Stomach (tissue), 4 donors: ENCODE measurements around the gene RALBP1.

ENCODE experiments used
- CTCF ChIP-seq, 7 experiments: fragments of 450-650 bp in 4 of 7; fragments of 200-600 bp in 3 of 7; sonication (generic) in 3 of 7; IDR thresholded peaks; one replicate each; pipeline ENCODE4 v1.5.1; 2016 to 2019; ENCODE audit warnings: antibody characterized with exemption in 7 of 7, control low read depth in 2 of 7, mild to moderate bottlenecking in 1 of 7
- POLR2A ChIP-seq, 4 donors: fragments of 450-650 bp; IDR thresholded peaks; one replicate each; pipeline ENCODE4 v1.6.1; 2016; ENCODE audit warnings: antibody characterized with exemption in 4 of 4, control low read depth in 2 of 4, mild to moderate bottlenecking in 1 of 4, moderate library complexity in 1 of 4
- POLR2AphosphoS5 ChIP-seq, 3 donors: sonication (generic); formaldehyde crosslinking; IDR thresholded peaks; one replicate each; pipeline ENCODE4 v1.6.1; 2016; ENCODE audit warnings: antibody characterized with exemption in 3 of 3

- no peak for TF ChIP-seq CTCF (IDR thresholded peaks at IDR 0.05)
- no peak for TF ChIP-seq POLR2A (IDR thresholded peaks at IDR 0.05)
- TF ChIP-seq POLR2AphosphoS5 (IDR thresholded peaks at IDR 0.05), result no peak
Measured at GRCh38 chr18:9521770-9522169, 46.5 kb downstream of the RALBP1 start.
